ENCODE results near the gene OR6C6.

DNA sequence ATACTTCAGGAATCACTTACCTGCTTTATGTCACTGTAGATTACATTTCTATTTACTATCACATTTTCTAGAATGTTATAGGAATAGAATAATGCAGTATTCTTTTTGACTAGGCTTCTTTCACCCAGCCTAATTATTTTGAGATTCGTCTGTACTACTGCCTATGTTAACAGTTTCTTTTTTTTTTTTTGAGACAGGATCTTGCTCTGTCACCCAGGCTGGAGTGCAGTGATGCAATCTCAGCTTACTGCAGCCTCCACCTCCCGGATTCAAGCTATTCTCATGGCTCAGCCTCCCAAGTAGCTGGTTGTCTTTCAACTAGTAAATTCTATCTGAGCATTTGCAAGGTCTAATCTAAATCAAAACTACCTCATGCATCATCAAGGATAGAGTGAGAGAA lies 6.4 kb downstream of the OR6C6 start:
- TF ChIP-seq POLR2A (conservative IDR thresholded peaks at IDR 0.05) = no peak
- TF ChIP-seq, protein P1, sequence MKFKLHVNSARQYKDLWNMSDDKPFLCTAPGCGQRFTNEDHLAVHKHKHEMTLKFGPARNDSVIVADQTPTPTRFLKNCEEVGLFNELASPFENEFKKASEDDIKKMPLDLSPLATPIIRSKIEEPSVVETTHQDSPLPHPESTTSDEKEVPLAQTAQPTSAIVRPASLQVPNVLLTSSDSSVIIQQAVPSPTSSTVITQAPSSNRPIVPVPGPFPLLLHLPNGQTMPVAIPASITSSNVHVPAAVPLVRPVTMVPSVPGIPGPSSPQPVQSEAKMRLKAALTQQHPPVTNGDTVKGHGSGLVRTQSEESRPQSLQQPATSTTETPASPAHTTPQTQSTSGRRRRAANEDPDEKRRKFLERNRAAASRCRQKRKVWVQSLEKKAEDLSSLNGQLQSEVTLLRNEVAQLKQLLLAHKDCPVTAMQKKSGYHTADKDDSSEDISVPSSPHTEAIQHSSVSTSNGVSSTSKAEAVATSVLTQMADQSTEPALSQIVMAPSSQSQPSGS (CRISPR knock-in tag; IDR thresholded peaks at IDR 0.05) = no peak

Measured in K562 (cell line).